ENCODE measurements around the gene SLC13A5. TPM values are rescaled to one million over a fixed set of nuclear protein-coding genes. Genes with fewer than 3 reads are reported as not detected.

The SLC13A5 gene
- total and polyA plus RNA-seq, 2 donors = 0.05 to 0.14 TPM

DNA sequence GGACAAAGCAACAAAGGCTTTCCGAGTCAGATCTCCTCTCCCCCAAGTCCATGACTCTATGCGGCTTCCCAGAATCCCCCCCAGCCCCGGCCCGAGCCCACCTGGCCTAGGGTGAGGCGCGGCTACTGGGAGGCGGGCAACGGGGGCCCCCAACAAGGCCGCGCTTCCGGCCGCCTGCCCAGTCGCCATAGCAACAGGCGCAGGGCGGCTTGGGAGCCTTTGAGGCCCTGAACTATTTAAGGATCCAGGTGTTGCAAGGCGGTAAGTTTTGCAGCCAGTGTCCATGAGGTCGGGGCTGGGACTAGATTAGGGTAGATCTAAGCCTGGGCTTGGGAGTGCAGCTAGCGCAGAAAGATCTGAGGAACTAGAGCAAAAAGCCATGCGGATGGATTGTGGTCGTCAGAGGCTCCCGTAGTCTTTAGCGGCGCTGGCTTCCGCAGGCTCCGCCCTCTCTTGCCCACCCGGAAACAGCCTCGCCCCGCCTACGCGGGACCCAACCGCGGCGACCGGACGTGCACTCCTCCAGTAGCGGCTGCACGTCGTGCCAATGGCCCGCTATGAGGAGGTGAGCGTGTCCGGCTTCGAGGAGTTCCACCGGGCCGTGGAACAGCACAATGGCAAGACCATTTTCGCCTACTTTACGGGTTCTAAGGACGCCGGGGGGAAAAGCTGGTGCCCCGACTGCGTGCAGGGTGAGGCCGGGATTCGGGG, 72.5 kb downstream of the SLC13A5 start, which contains the start of the genes KIAA0753 and TXNDC17:
Gene KIAA0753, minus strand, starts transcription at position 176 of the 711 bp plus-strand sequence. CDS start 5,608 bp downstream, outside the sequence.
Gene TXNDC17, plus strand, starts transcription at position 525 of the 711 bp plus-strand sequence. Its CDS starts 23 bp downstream, at position 548.
- H3K9me3 ChIP-seq (ENCODE audit: control insufficient read depth in 2 of 2, insufficient read depth in 1 of 2, low read length in 1 of 2) = no peaks in the 10 kb centered on the region
- no peaks in the 10 kb centered on the region for H3K27me3 ChIP-seq (ENCODE audit: control insufficient read depth in 2 of 2, insufficient read depth in 1 of 2, low read length in 1 of 2)
- peak; percentile 82 to 95 (median 88) for DNase-seq (ENCODE audit: low read depth in 6 of 9, low spot score in 9 of 9)
- H3K4me3 ChIP-seq (ENCODE audit: low read length in 2 of 2) = peak within 1 kb of the TSS; percentile 75 to 99
- WGBS = under 1% methylated on average over 52 of the region's 52 CpGs
- H3K4me1 ChIP-seq (ENCODE audit: control insufficient read depth in 2 of 2, insufficient read depth in 2 of 2, low read length in 2 of 2) = peaks cover 20% of the 10 kb centered on the region in 2 donors
- peaks cover 6 to 21% of the 10 kb centered on the region in 2 donors for H3K36me3 ChIP-seq (ENCODE audit: control insufficient read depth in 2 of 2, insufficient read depth in 2 of 2, low read length in 1 of 2)
- H3K27ac ChIP-seq (ENCODE audit: low read depth in 1 of 2, low read length in 1 of 2) = peak within 1 kb of the TSS; percentile 89 to 91

DNA sequence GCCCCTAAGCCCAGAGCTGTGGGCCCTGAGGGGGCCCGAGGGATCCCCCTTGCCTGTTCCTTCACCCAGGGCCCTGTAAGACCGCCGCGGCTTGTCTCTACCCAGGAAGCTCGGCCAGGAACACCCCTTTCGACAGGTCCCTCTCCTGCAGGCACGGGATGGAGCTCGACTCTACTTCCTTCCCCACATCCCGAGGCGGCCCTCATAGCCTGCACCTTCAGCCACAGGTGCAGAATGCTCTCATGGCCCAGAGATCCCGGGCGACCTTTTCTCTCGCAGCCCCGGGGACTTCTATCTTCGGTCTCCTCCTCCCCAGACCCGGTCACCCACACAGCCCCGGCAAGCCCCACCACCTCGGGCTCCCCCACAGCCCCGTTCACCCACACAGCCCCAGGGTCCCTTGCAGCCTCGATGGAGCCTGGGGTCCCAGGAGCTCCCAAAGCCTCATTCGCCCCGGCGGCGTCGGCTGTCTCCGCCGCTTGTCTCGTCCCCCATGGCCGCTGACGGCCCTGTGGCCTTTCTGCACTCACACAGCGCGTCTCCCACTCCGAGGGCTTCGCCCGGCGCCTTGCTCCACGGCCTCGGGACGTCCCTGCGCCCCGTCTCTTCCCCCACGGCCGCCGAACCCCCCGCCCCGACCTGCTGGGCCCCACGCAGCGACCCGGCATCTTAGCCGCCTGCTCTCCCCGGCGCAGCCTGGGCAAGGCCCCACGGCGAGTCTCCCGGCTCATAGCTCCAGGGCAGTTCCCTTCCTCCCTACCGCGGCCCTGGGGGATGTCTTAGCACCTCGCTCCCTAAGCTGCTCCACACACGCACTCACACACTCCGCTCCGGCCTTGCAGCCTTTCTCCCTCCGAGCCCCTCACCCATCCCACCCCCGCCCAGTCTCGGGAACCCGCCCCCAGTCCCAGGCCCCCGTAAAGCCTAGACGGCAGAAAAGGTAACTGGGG, 73.3 kb downstream of the SLC13A5 start:
- Histone ChIP-seq H3K27ac (ENCODE audit: low read depth in 1 of 2, low read length in 1 of 2) (peak overlapping the region; percentile 89 to 91), H3K36me3 (ENCODE audit: control insufficient read depth in 2 of 2, insufficient read depth in 2 of 2, low read length in 1 of 2) (peaks cover 6 to 18% of the 10 kb centered on the region in 2 donors), H3K4me1 (ENCODE audit: control insufficient read depth in 2 of 2, insufficient read depth in 2 of 2, low read length in 2 of 2) (peaks cover 20% of the 10 kb centered on the region in 2 donors), H3K27me3 (ENCODE audit: control insufficient read depth in 2 of 2, insufficient read depth in 1 of 2, low read length in 1 of 2) (no peaks in the 10 kb centered on the region), H3K4me3 (ENCODE audit: low read length in 2 of 2) (peak overlapping the region; percentile 75 to 99), H3K9me3 (ENCODE audit: control insufficient read depth in 2 of 2, insufficient read depth in 1 of 2, low read length in 1 of 2) (no peaks in the 10 kb centered on the region)
- DNase-seq (ENCODE audit: low read depth in 6 of 9, low spot score in 9 of 9) = peak in 5 of 9 donors; percentile 14 to 40 (median 25)
- WGBS = under 1% methylated on average over 67 of the region's 67 CpGs

DNA sequence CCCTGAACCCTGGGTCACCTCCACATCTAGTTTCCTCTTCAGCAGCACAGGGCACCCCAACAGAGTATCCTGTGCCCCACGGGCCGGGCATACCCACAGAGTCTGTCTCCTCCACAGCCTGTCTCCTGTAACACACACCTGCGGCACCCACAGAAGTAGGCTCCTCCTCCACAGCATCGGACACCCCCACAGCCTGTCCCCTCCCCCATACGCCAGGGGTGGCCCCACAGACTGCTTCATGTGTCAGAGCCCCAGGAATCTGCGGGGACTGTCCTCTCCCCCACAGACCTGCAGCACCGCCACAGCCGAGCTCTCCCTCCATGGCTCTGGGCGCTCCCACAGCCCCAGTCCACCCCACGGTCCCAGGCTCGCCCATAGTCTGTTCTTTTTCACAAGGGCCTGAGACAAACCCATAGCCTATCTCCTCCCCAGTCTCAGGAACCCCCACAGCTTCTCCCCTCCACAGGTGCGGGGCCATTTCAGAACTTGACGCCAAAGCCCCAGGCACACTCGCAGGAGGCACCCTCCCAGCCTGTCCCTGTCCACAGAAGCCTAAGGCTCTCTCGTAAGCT, 74.1 kb downstream of the SLC13A5 start:
- no peaks in the 10 kb centered on the region for H3K27me3 ChIP-seq (ENCODE audit: control insufficient read depth in 2 of 2, insufficient read depth in 1 of 2, low read length in 1 of 2)
- no peak overlapping the region for H3K27ac ChIP-seq (ENCODE audit: low read depth in 1 of 2, low read length in 1 of 2)
- no peaks in the 10 kb centered on the region for H3K9me3 ChIP-seq (ENCODE audit: control insufficient read depth in 2 of 2, insufficient read depth in 1 of 2, low read length in 1 of 2)
- peaks cover 6 to 18% of the 10 kb centered on the region in 2 donors for H3K36me3 ChIP-seq (ENCODE audit: control insufficient read depth in 2 of 2, insufficient read depth in 2 of 2, low read length in 1 of 2)
- DNase-seq (ENCODE audit: low read depth in 6 of 9, low spot score in 9 of 9) = peak in 3 of 9 donors; percentile 21 to 49 (median 36)
- WGBS = 60% methylated on average over 15 of the region's 15 CpGs
- H3K4me3 ChIP-seq (ENCODE audit: low read length in 2 of 2) = peak overlapping the region; percentile 75 to 99
- H3K4me1 ChIP-seq (ENCODE audit: control insufficient read depth in 2 of 2, insufficient read depth in 2 of 2, low read length in 2 of 2) = peaks cover 20% of the 10 kb centered on the region in 2 donors

DNA sequence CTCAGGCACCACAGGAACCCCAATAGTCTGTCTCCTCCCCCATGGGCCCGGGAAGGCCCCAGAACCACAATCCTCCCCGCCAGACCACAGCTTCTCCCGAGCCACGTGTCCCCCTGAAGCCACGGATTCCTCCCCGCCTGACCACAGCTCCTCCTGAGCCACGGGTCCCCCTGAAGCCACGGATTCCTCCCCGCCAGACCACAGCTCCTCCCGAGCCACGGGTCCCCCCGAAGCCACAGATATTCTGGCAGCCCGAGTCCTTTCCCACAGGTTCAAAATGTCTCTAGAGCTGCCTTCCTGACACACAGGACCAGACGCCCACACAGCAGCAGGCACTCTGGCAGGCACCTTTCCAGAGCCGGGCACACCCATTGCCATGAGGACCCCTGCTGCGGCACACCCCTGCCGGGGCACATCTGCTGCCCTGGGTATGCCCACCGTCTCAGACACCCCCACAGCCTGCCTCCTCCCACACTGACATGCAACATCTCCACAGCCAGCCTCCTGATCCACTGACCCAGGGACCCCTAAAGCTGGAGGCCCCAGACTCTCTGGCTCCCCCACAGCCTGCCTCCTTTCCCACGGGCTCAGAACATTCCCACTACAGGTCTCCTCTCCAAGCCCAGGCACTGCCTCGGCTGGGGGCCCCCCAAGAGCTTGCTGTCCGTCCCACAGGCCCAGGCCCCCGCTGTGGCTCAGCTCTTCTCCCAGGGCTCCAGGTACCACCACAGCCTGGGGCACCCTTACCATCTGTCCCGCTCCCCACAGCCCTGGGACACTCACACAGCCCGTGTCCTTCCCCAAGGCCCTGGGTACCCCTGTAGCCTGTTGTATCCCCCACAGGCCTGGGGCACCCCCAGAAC, 74.9 kb downstream of the SLC13A5 start:
- Histone ChIP-seq H3K4me1 (ENCODE audit: control insufficient read depth in 2 of 2, insufficient read depth in 2 of 2, low read length in 2 of 2) (peaks cover 20% of the 10 kb centered on the region in 2 donors), H3K27ac (ENCODE audit: low read depth in 1 of 2, low read length in 1 of 2) (no peak overlapping the region), H3K9me3 (ENCODE audit: control insufficient read depth in 2 of 2, insufficient read depth in 1 of 2, low read length in 1 of 2) (no peaks in the 10 kb centered on the region), H3K4me3 (ENCODE audit: low read length in 2 of 2) (peak overlapping the region in 1 of 2 donors; percentile 99), H3K36me3 (ENCODE audit: control insufficient read depth in 2 of 2, insufficient read depth in 2 of 2, low read length in 1 of 2) (peaks cover 0 to 15% of the 10 kb centered on the region in 2 donors), H3K27me3 (ENCODE audit: control insufficient read depth in 2 of 2, insufficient read depth in 1 of 2, low read length in 1 of 2) (no peaks in the 10 kb centered on the region)
- 56% methylated on average over 24 of the region's 24 CpGs for WGBS
- DNase-seq (ENCODE audit: low read depth in 6 of 9, low spot score in 9 of 9) = no peak

DNA sequence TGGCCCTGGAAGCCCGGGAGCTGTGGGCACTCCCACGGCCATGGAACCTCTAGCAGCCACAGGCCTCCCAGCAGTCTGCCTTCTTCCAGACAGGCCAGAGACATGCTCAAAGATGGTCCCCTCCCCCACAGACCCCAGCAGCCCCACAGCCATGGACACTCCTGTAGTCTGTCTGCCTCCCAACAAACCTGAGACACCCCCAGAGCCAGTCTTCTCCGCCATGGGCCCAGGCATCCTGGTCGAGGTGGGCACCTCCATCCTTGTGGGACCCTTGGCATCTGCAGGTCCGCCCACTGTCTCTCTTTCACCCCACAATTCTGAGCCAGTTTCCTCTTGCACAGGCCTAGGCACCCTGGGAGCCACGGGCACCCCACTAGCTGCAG, 75.7 kb downstream of the SLC13A5 start:
- H3K27me3 ChIP-seq (ENCODE audit: control insufficient read depth in 2 of 2, insufficient read depth in 1 of 2, low read length in 1 of 2) = no peaks in the 10 kb centered on the region
- H3K27ac ChIP-seq (ENCODE audit: low read depth in 1 of 2, low read length in 1 of 2) = no peak overlapping the region
- H3K4me1 ChIP-seq (ENCODE audit: control insufficient read depth in 2 of 2, insufficient read depth in 2 of 2, low read length in 2 of 2) = peaks cover 20% of the 10 kb centered on the region in 2 donors
- no peaks in the 10 kb centered on the region for H3K9me3 ChIP-seq (ENCODE audit: control insufficient read depth in 2 of 2, insufficient read depth in 1 of 2, low read length in 1 of 2)
- no peak for DNase-seq (ENCODE audit: low read depth in 6 of 9, low spot score in 9 of 9)
- H3K4me3 ChIP-seq (ENCODE audit: low read length in 2 of 2) = no peak overlapping the region
- WGBS = 98% methylated on average over 6 of the region's 6 CpGs
- H3K36me3 ChIP-seq (ENCODE audit: control insufficient read depth in 2 of 2, insufficient read depth in 2 of 2, low read length in 1 of 2) = peaks cover 0 to 19% of the 10 kb centered on the region in 2 donors

DNA sequence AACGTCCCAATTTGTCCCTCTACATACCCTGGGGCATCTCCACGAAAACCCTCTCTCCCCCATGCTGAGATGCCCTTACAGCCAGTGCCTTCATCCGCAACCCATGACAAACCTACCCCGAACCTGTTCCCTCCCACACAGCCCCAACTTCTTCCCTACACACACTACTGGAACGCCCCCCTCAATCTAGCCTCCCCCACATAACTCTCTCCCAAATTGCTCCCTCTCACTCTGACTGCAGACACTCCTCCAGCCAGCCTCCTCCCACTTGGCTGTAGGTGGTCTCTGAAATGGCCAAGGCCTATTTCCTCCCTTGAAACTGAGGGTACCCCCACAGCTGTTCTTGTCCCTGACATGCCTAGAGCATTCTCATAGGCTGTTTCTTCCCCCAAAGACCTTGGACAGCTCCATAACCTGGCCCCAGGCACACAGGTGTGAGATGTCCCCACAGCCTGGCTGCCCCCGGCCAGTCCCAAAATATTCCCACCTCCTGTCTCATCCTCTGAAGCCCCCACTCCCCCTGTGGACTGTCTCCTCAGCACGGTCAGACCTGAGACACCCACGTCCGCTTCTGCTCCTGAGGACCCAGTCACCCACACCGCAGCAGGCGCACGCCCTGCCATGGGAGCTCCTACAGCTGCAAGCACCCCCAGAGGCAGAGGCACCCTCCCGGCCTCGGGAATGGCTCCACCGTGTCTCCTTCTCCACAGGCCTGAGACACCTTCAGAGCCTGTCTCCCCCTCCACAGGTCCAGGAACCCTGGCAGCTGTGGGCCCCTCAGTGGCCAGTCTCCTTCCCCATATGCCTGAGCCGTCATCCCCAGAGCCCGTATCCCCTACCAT, 76.3 kb downstream of the SLC13A5 start:
- H3K4me1 ChIP-seq (ENCODE audit: control insufficient read depth in 2 of 2, insufficient read depth in 2 of 2, low read length in 2 of 2) = peaks cover 19 to 20% of the 10 kb centered on the region in 2 donors
- H3K27ac ChIP-seq (ENCODE audit: low read depth in 1 of 2, low read length in 1 of 2) = no peak overlapping the region
- WGBS = 98% methylated on average over 17 of the region's 17 CpGs
- H3K9me3 ChIP-seq (ENCODE audit: control insufficient read depth in 2 of 2, insufficient read depth in 1 of 2, low read length in 1 of 2) = no peaks in the 10 kb centered on the region
- no peak for DNase-seq (ENCODE audit: low read depth in 6 of 9, low spot score in 9 of 9)
- no peak overlapping the region for H3K4me3 ChIP-seq (ENCODE audit: low read length in 2 of 2)
- H3K36me3 ChIP-seq (ENCODE audit: control insufficient read depth in 2 of 2, insufficient read depth in 2 of 2, low read length in 1 of 2) = peaks cover 0 to 25% of the 10 kb centered on the region in 2 donors
- no peaks in the 10 kb centered on the region for H3K27me3 ChIP-seq (ENCODE audit: control insufficient read depth in 2 of 2, insufficient read depth in 1 of 2, low read length in 1 of 2)

DNA sequence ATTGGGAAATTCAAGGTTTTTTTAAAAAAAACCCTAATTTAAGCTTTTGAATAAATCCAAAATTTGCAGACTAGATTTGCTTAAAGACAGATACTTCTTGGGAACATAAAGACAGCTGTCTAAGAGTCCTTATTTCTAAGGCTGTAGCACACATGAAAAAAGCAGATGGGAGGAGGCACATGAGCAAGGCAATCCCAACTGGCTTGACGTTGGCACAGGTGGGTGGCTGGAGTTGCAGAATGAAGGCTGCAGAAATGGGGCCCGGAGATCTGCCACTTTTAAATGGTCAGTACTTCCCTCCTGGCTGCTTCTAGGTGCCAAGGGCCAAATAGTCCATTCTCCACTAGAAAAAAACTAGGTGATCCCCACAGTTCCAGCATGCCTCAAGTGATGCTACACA, 77.1 kb downstream of the SLC13A5 start:
- no peak overlapping the region for H3K27ac ChIP-seq (ENCODE audit: low read depth in 1 of 2, low read length in 1 of 2)
- no peak overlapping the region for H3K4me3 ChIP-seq (ENCODE audit: low read length in 2 of 2)
- DNase-seq (ENCODE audit: low read depth in 6 of 9, low spot score in 9 of 9) = no peak
- H3K9me3 ChIP-seq (ENCODE audit: control insufficient read depth in 2 of 2, insufficient read depth in 1 of 2, low read length in 1 of 2) = no peaks in the 10 kb centered on the region
- WGBS = 94% methylated on average over 2 of the region's 2 CpGs
- H3K4me1 ChIP-seq (ENCODE audit: control insufficient read depth in 2 of 2, insufficient read depth in 2 of 2, low read length in 2 of 2) = peaks cover 14 to 15% of the 10 kb centered on the region in 2 donors
- H3K27me3 ChIP-seq (ENCODE audit: control insufficient read depth in 2 of 2, insufficient read depth in 1 of 2, low read length in 1 of 2) = no peaks in the 10 kb centered on the region
- H3K36me3 ChIP-seq (ENCODE audit: control insufficient read depth in 2 of 2, insufficient read depth in 2 of 2, low read length in 1 of 2) = peaks cover 0 to 28% of the 10 kb centered on the region in 2 donors

Data from thymus (tissue), 11 donors.